ENCODE results near the gene VPS36.
"Not testable (repeated sequence)": the region's sequence is repeated elsewhere in the genome, so short reads cannot be mapped to it uniquely, and the experiment has no call there.

The VPS36 gene

DNA sequence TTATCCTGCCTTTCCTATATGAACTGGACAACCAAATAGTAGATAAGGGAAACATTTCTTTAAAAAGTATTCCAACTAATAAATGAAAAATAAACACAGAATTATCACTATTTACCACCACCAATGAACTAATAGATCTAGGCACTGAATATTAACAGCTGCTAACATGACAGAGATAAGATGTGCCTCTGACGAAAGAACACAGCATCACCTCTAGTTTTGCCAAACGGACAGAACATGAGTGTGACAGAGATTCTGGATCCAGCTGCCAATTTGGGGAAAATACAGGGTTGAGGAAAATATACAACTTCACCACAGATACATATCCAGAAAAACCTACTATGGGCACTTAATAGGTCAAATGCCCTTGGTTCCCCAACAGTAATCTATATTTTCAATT is 18.0 kb downstream of the VPS36 start:
- no peak for DNase-seq

DNA sequence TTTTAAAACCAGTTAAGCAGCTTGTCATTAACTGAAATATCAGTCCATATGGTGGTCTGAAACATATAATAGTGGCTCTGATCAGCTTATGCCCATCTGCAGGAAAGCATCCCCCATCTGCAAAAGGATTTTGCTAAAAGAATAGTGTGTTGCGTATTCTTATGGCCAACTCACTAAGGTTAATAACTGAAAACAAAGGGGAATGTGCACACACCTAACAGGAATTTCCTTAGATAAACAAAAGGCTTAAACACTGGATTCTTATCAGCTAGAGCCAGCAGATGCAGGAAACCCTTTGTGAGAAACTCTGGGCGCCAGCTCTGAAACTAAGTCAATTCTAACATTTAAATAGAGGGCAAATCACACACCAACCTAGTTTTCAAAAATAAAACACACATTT is 22.1 kb downstream of the VPS36 start:
- no peak for DNase-seq

DNA sequence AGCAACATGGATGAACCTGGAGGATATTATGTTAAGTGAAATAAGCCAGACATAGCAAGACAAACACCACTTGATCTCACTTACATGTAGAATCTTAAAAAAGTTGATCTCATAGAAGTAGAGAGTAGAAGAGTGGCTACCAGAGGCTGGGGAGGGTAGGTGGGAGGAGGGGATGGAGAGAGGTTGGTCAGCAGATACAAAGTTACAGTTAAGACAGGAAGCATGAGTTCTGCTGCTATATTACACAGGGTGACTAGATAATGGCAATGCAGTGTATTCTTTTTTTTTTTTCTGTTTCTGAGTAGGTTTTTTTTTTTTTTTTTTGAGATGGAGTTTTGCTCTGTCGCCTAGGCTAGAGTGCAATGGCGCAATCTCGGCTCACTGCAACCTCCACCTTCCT is 29.2 kb downstream of the VPS36 start:
- no peak for DNase-seq

DNA sequence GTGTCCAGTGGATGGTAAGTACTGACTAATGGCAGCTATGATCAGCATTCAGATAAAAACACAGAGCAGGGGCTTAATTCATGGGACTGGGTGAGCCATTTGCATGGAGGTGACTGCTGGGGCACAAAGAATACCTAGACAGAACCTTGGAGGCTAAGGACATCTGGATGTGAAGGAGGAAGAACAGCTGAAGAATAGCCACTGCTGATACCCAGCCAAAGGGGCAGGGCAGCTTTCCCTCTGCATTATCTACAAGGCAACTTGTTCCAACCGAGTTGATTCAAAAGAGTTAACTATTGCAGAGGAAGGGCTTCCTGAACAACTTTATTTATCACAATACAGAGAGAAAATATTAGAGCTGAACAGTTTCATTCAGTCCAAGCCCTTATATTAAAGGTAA is 31.4 kb downstream of the VPS36 start:
- DNase-seq = no peak

DNA sequence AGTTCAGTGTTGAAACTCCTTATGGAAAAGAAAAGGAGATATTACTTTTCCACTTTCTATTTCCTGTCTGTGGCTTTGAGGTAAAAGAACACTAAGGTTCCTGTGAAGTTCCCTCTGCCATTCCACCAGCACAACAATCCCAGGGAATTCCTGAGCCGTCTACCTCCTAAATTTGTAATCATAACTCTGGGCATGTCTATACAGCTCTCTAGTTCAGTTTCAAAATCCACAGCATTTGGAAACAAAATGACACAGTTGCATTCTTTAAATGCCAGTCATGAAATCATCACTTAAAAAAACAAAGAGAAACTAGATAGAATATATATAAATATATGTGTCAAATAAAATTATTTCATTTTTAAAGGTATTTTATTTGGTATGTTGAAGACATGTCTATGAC is 35.5 kb downstream of the VPS36 start:
- DNase-seq = no peak

DNA sequence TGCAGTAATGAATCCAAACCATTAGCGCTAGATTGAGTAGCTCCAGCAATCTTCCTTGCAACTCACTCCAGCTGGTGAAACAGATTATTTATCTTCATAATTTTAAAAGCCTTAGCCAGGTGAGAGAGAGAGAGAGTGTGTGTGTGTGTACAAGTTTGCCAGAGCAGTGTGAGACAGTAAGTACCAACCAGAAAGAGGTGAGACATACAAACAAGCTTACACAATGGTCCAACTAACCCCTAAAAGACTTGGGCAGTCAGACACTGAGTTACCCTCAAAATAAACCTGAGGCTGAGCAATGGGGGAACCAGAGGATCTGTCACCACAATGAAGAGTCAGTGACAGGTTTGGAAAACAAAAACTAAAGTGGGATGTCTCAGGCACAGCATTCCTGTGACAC is 36.4 kb downstream of the VPS36 start:
- no peak for DNase-seq

DNA sequence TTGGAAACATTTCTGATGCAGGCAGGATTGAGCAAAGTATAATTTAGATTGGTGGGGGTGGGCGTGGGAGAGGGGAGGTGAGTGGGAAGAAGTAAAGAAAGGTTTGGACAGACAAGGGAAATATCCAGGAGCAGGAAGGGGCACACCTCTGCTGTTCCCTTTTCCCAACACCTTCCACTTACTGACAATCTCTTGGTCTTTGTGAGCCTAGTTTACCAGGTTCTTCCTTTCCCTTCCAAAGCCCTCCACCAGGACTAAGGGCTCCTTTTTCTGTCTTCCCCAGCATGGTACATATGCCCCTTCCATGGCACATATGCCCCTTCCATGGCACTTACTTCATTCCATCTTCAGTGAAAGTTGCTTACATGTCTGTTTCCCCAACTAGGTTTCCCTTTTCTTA is 38.3 kb downstream of the VPS36 start:
- no peak for DNase-seq

DNA sequence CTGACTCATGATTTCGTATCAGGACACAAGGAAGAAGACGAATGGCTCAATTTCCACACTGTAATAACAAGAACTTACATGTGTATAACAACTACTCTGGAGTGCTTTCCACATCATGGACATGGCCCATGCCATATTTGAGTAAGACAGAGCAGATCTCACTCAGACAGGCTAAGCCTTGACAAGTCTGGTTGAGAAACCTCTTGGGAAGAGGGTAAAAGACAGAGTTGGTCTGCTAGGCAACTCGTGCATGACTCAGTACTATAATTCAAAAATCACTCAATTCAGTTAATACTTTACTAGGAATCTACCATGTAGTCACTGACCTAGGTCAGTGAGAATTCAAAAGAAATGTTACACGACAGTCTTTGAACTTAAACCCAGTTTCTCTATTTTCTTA is 38.8 kb downstream of the VPS36 start:
- DNase-seq = no peak

DNA sequence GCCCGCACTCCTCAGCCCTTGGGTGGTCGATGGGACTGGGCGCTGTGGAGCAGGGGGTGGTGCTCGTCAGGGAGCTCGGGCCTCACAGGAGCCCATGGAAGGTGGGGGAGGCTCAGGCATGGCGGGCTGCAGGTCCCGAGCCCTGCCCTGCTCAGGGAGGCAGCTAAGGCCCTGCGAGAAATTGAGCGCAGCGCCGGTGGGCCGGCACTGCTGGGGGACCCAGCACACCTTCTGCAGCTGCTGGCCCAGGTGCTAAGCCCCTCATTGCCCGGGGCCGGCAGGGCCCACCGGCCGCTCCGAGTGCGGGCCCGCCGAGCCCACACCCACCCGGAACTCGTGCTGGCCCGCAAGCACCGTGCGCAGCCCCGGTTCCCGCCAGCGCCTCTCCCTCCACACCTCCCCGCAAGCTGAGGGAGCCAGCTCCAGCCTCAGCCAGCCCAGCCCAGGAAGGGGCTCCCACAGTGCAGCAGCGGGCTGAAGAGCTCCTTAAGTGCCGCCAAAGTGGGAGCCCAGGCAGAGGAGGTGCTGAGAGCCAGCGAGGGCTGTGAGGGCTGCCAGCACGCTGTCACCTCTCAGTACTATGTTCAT is 42.3 kb downstream of the VPS36 start:
- not testable (repeated sequence) for DNase-seq

DNA sequence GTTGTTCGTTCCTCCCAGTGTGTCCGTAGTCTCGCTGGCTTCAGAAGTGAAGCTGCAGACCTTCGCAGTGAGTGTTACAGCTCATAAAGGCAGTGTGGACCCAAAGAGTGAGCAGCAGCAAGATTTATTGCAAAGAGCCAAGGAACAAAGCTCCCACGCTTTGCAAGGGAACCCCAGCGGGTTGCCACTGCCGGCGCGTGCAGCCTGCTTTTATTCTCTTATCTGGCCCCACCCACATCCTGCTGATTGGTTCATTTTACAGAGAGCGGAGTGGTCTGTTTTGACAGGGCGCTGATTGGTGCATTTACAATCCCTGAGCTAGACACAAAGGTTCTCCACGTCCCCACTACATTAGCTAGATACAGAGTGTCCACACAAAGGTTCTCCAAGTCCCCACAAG is 43.0 kb downstream of the VPS36 start:
- DNase-seq = not testable (repeated sequence)

DNA sequence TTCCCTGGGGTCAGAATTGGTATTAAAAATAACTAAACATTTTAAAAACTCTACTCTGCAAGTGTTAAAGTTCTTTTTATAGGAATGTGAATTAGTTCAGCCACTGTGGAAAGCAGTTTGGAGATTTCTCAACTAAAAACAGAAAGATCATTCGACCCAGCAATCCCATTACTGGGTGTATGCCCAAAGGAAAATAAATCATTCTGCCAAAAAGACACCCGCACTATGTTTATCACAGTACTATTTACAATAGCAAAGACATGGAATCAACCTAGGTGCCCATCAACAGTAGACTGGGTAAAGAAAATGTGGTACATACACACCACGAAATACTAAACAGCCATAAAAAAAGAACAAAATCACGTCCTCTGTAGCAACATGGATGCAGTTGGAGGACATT is 43.8 kb downstream of the VPS36 start:
- DNase-seq = no peak

DNA sequence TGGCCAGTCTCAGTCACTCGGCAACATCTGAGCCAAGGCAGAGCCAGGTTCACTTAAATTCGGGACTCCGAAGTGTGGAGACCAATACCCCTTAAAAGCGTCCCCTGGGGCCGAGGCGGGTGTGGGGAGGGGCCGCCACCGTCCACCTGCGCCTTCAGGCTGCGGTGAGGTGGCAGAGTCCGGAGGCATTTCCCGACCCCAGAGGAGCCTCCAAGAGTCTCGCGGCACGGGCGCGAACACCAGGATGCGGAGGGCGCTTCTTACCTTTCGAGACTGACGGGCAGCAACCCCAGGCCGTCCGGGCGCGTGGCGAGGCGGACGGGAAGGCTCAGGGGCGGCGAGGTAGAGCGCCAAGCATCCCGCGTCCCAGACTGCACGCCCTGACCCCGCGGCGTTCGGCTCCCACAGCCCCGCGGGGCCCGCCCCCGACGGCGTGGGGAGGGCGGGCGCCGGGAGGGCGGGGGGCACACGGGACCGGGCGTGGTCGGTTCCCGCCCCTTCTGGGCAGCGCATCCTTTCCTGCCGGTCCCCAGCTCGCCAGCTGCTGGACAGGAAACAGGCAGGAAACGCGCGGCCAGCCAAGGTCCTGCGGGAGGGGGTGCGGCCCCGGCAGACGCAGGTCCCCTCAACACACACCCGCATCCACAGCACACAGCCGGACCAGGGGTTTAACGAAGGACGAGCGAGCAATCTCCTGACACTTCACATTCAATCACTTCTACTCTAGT is 44.5 kb downstream of the VPS36 start, which contains the start of gene THSD1:
Gene THSD1 (minus strand): TSS at position 406 of the 728 bp plus-strand sequence. CDS start 3,572 bp downstream, outside the sequence.
- no peak for DNase-seq

DNA sequence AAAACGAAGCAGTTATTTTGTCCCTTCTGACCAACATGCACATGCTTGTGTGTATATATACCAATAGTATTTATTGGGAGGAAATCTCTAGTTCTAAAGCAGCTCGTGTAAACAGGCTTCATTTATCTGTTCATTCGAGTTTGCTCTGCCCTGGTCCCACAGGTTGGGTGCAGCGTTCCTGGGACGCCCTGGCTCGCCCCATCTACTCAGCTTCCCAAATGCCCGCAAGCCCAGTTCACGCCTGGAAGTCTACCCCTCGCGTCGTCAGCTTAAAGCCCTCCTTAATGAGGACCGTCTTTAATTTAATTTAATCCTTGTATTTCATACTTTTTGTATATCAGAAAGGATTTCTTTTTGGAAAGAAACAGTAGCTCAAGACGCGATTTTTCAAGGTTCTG is 45.1 kb downstream of the VPS36 start:
- no peak for DNase-seq

DNA sequence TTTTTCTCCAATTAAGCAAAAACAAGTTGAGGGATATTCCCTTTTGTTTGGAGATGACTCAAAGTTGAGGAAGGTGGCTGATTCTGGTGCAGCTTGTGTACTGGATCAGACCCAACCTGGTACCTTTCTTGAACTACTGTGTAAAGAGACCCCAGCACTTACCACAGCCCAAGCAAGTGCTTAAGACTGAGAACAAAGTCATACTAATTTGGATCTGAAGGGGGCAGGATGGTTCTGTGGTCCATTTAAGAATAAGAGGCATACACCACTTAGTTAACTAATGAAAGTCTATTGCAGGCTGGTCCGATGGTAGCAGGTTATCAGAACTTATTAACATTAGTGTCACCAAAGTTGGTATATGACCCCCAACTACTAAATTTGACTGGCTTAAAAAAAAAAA is 50.7 kb downstream of the VPS36 start:
- peak in 1 of 2 donors; percentile 18 for DNase-seq

DNA sequence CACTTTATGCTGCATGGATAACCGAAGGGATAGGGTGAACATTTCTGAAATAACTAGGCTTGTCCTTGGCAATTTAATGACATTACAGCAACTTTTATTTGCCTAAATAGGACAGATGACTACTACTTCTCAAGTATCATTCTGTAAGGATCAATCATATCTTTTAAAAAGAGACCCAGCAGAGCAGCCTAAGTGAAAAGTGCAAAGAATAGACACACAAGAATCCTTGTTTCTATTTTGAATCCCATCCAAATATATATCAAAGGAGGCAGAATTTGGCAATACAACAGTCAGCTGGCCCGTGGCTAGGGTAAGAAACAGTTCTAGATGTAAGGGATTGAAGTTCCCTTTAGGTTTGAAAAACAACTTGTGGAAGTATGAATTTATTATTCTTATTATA is 51.4 kb downstream of the VPS36 start:
- no peak for DNase-seq

DNA sequence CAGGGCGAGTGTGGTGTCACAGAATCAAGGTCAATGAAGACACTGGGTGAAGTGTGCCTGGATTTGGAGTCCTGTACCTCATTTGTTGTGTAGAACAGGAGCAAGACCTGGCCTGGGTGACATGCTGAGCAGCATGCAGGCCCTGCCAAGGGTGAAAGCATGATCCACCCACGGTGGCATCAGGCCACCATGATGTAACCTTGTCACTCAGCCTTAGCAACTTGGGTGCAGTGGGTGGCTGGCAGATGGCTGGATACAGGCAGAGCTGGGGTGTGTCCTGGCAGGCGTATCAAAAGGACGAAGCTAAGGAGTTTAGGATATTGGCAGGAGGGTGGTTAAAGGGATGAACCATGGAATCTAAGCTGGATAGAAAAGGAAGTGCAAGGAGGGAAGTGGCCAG is 54.7 kb downstream of the VPS36 start:
- DNase-seq = no peak

DNA sequence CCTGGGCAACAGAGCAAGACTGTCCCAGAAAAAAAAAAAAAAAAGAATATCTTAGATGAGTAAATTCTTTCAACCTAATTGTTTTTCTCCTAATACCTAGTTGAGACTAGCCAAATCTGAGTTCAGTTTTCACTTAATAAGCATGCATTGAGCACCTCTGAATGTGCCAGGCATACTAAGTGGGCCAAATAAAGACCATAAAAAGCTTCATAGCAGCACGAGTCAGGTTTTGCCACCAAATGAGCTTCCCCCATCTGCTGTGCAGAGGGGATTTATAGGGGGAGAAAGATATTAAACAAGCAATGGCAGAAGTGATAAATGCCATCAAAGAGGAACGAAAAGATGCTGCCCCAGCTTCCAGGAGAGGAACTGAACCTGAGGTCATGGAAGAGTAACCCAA is 55.8 kb downstream of the VPS36 start:
- DNase-seq = no peak

DNA sequence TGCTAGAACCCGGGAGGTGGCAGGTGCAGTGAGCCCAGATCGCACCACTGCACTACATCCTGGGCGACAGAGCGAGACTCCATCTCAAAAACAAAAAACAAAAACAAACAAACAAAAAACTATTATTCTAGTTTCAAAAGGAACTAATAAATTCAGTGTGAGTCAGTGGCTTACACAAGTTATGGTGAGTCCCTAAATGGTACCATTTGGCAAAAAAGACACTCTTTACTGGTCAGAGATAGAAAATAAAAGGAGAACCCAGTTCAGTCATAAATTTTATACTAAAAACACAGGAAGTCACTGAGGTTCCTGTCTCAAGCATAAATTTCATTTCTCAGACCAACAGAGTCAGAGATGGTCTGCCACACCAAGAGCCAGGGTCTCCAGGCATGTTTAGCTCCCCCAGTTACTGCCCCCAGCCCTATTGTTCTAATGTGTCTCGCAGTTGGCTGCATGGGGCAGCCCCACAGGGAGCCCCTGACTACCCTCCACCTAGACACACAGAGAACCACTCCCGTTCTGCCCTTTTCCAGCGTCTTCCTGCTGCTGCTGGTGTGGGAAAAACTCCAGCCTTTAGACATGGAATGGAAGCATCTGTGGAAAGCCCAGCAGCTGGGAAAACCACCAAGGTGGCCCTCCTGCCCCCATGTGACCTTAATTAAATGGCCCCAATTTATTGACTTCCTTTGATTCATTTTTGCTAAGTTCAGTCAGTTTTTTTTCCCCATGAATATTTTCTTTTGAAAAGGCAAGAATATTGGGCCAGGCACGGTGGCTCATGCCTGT is 56.7 kb downstream of the VPS36 start:
- no peak for DNase-seq

DNA sequence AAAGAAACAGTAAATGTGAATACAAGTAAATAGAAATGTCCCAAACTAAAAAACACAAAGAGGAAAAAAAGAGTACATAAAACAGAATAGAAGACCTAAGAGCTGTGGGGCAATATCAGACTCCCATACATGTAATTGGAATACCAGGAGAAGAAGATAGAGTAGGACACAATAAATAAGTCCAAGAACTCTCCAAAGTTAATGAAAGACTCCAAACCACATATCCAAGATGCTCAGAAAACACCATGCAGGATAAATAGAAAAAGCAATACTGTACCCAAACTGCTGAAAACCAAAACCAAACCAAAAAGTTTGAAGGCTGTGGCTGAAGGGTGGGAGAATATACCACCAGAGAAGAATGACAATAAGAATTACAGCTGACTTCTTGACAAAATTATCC is 62.7 kb downstream of the VPS36 start:
- no peak for DNase-seq

DNA sequence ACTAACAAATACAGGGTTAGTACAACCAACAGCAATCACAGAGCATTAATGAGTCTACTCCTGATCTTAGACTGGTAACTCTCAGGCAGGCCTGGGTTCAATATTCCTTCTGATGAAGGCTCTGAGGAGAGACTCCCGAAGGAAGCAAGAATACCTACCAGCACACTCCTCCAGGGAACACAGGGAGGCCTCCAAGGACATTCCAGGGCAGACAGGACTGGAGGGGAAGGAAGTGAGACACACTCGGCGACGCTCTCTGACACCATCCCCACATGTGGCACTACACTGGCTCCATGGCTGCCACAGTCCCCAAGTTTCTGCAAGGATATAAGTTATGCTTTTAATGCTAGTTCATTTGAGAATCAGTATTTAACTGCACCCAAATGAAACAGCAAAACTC is 64.6 kb downstream of the VPS36 start:
- DNase-seq = no peak

DNA sequence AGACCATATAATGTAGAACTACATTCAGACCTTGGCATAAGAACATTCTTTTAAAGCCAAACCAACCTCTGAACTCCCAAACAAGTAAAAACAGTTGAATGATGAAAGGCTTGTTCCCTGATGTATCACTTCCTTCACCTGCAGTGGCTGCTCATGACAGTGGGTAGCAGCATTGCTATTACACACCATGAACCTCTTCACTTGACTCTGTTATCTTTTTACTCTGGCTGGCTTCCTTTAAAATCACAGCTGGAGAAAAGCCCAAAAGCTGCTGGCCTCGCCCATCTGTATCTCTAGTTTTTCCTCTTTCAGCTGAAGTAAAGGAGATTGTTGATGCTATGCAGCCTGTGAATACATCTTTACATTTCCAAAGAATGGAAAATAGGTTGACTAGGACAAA is 67.1 kb downstream of the VPS36 start:
- no peak for DNase-seq

DNA sequence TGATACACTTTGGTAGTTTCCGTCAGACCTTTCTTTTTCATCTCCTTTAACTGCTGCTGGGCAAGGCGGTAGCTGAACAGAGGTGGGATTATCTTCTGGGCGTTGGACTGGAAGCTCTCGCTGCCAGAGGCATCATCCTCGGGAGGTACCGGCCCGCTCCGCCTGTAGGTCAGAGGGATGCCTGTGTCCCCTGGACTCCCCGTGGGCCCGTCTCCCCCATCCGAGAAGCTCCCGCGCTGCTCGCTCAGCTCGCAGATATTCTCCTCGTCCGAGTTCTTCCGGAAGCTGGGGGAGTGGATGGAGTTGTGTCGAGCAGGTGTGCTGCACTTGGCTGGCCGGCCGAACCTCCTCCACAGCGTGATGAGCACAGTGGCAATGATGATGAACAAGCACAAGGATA is 72.1 kb downstream of the VPS36 start:
- no peak for DNase-seq

DNA sequence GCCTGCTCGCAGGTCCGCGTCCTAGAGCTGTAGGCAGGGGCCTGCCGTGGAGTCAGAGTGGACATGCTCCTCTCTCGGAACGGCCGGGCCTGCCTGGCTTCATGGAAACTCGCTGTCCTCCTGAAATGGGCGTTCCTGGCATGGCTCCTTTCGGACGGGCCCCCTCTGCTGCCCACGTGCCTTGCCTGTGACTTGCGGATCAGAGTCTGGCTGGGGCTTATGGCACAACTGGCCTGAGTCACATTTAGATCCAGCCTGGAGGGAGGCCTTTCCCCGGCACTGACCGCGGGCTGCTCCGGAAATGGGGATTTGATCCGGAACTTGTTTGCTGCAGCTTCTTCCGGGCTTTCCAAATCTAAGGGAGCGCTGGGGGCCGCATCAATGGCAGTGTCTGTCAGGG is 72.5 kb downstream of the VPS36 start:
- no peak for DNase-seq

DNA sequence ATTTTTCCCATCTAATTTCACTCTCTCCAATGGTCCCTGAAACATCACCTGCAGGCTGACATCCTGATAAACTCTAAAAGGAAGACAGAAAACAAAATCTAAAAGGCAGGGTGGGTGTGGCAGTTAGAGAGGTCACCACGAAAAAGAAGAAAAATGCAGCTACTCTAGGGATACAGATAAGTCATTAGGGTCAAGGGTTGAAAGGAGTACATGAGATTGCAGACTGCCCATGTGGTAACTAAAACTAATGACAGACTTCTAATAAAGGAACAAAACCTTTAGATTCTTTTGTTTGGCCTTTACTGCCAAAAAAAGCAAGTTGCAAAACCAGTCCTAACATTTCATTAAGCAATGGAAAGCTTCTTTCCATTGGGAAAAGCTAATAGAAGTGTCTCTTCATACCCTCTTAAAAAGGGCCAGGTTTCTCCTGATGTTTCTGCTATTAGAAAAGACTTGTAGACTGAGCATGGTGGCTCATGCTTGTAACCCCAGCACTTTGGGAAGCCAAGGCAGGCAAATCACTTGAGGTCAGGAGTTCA is 75.5 kb downstream of the VPS36 start:
- DNase-seq = no peak
